Epithelial cell of esophagus (primary cell): ENCODE results near the gene DENND6B.
A peak's percentile ranks its signal among the peaks of the same experiment; 100 is the strongest.

Source experiments
- DNase-seq: peaks from one replicate; pipeline ENCODE4 v3.0.0; 2010; ENCODE audit warnings: low read depth
- H3K4me3 ChIP-seq: 2 replicates; pipeline ENCODE4 v1.5.1; 2011; ENCODE audit warnings: mild to moderate bottlenecking, low read length, control low read depth
- CTCF ChIP-seq: IDR thresholded peaks from 2 replicates; pipeline ENCODE4 v1.5.1; 2011; ENCODE audit warnings: low read depth, mild to moderate bottlenecking, low read length, control low read depth, inconsistent platforms; ENCODE audit not compliant: insufficient read depth; ENCODE audit errors: missing control alignments

Gene DENND6B

DNA sequence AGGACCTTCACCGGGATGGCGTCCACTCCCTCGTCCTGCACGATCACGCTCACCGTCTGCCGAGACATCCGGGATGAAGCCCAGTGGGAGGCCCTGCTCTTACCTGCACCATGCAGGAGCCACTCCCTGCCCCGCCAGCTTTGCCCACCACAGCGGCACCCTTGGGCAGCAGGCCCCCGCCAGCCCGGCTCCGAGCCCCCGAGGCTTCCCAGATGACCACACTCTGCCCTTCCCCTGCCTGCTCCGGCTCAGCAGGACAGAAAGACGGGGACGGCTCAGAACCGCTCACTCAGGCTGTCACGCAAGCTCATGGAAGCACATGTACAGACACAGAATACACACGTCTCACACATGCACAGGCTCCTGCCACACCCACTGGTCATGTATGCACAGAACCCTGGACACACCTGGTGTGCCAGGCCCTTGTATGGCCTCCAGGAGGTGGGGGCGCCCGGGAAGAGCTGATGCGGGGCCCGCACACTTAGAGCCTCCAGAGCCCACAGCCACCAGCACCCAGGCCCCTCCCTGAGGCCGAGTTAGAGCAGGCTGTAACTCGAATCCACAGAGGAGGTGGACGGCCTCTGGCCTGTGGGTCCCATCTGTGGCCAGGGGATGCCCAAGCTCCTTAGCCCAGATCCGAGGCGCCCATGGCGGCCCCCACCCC is 47.7 kb downstream of the DENND6B start:
- DNase-seq: no peak
- TF ChIP-seq CTCF: no peak
- H3K4me3 ChIP-seq: no peak overlapping the region

- DNase-seq: no peak
- no peak overlapping the region for H3K4me3 ChIP-seq
- TF ChIP-seq CTCF: no peak
Measured at GRCh38 chr22:50278461-50278860, 48.4 kb downstream of the DENND6B start.

DNA sequence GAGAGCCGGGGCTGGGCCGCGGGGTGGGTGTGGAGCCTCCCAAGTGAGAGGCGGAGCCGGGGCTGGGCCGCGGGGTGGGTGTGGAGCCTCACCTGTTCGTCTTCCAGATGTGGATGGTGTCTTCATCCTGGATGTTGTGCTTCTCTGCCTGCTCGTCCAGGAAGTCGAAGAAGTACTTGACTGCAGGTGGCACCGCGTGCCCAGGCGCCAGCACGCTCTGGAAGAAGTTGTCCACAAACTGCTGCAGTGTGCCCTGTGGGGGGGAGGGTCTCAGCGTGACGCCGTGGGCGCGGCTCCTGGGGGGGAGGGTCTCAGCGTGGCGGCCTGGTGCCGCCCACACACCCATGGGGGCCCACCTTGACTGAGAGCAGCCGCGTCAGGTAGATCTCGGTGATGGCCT is 49.1 kb downstream of the DENND6B start:
- H3K4me3 ChIP-seq: no peak overlapping the region
- no peak for DNase-seq
- no peak for TF ChIP-seq CTCF

- DNase-seq: peak; percentile 61
- H3K4me3 ChIP-seq: no peak overlapping the region
- peak; percentile 28 for TF ChIP-seq CTCF
Measured at GRCh38 chr22:50276143-50276542, 50.7 kb downstream of the DENND6B start.

DNA sequence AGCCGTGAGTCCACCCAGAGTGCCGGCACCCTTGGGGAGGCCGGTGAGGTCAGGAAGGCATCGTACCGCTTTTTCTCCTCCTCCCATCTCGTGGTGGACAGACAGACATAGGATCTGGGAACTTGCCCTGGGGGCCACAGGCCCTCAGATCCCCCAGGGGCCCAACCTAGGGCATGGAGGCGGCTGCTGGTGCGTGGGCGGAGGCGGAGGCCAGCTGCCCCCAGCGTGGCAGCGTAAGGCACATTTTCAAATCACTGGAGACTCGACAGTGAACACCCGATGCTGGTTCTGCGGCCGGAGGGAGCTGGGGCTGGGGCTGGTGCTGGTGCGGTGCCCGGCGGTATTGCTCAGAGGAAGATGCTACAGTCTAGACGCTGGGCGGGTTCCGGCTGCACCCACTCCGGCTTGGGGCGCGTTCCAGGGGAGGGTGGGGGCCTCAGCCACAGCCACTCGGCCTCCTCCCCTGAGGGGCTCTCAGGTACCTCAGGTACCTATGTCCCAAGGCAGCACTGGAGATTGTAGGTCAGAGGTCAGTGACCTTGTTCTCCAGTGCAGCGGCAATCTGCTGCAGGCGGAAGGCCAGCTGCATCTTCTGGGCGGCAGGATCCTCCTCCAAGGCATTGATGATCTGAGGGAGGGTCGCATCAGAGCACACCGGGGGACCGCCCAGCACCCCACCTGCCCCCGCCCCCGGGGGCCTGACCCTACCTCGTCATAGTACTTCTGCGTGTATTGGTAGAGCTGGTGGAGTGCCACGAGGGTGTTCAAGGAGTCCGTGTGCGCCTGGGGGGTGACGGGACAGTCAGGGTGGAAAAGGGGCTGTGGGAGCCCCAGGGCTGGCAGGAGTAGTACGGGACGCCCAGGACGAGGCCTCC is 51.4 kb downstream of the DENND6B start:
- TF ChIP-seq CTCF: no peak
- DNase-seq: no peak
- no peak overlapping the region for H3K4me3 ChIP-seq

GRCh38 chr22:50274771-50275170 is 52.0 kb downstream of the DENND6B start:
- TF ChIP-seq CTCF: no peak
- H3K4me3 ChIP-seq: no peak overlapping the region
- DNase-seq: no peak
